ENCODE results near the gene SCAMP4. TPM values are rescaled to one million over a fixed set of nuclear protein-coding genes. Genes with fewer than 3 reads are reported as not detected.

Gene SCAMP4
- total and polyA plus RNA-seq, 9 of the 15 experiments (the other 6 are each of a cell fraction or from before 2014, with no cell fraction given): 0.81 to 45.9 (median 12.8) TPM

DNA sequence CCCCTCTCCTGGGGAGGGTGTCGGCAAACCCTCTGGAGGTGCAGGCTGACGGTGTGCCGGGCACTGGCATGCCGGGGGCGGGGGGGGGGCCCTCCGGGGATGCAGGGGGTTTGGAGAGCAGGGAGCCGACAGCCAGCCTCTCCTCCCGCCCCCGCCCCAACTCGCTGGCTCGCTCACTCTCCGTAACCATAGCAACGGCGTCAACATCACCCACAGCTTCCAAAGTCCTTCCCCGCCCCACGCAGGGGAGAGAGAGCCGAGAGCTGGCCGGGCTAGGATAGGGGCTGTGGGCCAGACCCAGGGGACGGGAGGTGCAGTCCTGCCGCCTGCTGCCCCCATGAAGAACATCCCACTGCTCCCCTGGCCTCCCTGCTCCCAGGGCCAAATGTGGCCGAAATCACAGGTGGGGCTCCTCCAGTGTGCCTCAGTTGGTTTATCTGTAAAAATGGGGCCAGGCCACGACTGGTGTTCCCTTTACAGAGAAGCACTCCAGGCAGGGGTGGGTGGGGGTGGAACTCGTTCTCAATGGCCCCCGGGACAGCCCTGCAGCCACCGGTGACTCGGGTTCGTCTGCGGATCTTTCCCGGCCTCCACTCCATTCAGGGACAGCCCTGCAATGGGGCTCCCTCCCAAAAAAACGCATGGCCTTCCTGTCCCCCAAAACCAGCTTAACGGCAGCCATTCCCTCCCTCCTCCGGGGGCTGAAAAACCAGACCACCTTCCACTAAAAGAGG lies 45.0 kb upstream of the SCAMP4 start (continued):
- TF ChIP-seq ILK (tag; IDR thresholded peaks at IDR 0.05; ENCODE audit: borderline replicate concordance, low read depth) (no peak), IRF2 (CRISPR knock-in tag; IDR thresholded peaks at IDR 0.05) (no peak), SMAD1 (IDR thresholded peaks at IDR 0.05; ENCODE audit: low read depth, low read length, partially characterized antibody) (peak; percentile 22), SETDB1 (IDR thresholded peaks at IDR 0.05; ENCODE audit: low read length) (no peak), ZNF77 (CRISPR knock-in tag; IDR thresholded peaks at IDR 0.05) (no peak), ELF4 (CRISPR knock-in tag; IDR thresholded peaks at IDR 0.05) (no peak), SLC30A9 (CRISPR knock-in tag; IDR thresholded peaks at IDR 0.05) (no peak), SNIP1 (IDR thresholded peaks at IDR 0.05; ENCODE audit: low read depth) (no peak), FIP1L1 (IDR thresholded peaks at IDR 0.05; ENCODE audit: low read depth, low read length, poor library complexity, severe bottlenecking) (no peak), SMARCB1 (IDR thresholded peaks at IDR 0.05; ENCODE audit: insufficient read length, low read depth) (no peak)
- TF ChIP-seq, protein P1, sequence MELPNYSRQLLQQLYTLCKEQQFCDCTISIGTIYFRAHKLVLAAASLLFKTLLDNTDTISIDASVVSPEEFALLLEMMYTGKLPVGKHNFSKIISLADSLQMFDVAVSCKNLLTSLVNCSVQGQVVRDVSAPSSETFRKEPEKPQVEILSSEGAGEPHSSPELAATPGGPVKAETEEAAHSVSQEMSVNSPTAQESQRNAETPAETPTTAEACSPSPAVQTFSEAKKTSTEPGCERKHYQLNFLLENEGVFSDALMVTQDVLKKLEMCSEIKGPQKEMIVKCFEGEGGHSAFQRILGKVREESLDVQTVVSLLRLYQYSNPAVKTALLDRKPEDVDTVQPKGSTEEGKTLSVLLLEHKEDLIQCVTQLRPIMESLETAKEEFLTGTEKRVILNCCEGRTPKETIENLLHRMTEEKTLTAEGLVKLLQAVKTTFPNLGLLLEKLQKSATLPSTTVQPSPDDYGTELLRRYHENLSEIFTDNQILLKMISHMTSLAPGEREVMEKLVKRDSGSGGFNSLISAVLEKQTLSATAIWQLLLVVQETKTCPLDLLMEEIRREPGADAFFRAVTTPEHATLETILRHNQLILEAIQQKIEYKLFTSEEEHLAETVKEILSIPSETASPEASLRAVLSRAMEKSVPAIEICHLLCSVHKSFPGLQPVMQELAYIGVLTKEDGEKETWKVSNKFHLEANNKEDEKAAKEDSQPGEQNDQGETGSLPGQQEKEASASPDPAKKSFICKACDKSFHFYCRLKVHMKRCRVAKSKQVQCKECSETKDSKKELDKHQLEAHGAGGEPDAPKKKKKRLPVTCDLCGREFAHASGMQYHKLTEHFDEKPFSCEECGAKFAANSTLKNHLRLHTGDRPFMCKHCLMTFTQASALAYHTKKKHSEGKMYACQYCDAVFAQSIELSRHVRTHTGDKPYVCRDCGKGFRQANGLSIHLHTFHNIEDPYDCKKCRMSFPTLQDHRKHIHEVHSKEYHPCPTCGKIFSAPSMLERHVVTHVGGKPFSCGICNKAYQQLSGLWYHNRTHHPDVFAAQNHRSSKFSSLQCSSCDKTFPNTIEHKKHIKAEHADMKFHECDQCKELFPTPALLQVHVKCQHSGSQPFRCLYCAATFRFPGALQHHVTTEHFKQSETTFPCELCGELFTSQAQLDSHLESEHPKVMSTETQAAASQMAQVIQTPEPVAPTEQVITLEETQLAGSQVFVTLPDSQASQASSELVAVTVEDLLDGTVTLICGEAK (IDR thresholded peaks at IDR 0.05): no peak
- TF ChIP-seq, protein P1 (CRISPR knock-in tag; IDR thresholded peaks at IDR 0.05): no peak
- TF ChIP-seq, protein P2, sequence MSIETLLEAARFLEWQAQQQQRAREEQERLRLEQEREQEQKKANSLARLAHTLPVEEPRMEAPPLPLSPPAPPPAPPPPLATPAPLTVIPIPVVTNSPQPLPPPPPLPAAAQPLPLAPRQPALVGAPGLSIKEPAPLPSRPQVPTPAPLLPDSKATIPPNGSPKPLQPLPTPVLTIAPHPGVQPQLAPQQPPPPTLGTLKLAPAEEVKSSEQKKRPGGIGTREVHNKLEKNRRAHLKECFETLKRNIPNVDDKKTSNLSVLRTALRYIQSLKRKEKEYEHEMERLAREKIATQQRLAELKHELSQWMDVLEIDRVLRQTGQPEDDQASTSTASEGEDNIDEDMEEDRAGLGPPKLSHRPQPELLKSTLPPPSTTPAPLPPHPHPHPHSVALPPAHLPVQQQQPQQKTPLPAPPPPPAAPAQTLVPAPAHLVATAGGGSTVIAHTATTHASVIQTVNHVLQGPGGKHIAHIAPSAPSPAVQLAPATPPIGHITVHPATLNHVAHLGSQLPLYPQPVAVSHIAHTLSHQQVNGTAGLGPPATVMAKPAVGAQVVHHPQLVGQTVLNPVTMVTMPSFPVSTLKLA (conservative IDR thresholded peaks at IDR 0.05): peak; percentile 31 to 64; a peak in 2 of 4 replicates

All from K562 (cell line).